GM10847 (cell line): ENCODE results near the gene TRAPPC12.

ENCODE experiments used
- POLR2A ChIP-seq: IDR thresholded peaks from 2 replicates; pipeline ENCODE4 v1.6.1; 2011; ENCODE audit not compliant: insufficient read length; ENCODE audit errors: extremely low read depth

TRAPPC12 gene

GRCh38 chr2:3488855-3489763 is 109.6 kb downstream of the TRAPPC12 start:
- TF ChIP-seq POLR2A: no peak

DNA sequence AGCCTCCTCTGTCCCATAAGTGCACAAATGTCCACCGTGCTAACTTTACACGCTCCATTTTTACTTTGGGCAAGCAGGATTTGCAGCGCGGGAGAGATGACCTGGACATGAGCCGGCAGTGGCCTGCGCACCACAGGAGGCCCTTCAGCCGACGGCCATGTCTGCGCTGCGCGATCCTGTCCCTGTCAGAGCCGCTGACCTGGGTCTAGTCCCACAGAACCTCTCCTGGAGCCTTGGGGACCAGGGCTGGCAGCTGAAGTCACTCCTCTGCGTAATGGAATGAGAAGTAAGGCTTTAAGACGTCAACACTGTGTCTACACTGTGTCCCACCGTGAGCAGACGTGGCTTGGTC is 110.2 kb downstream of the TRAPPC12 start:
- TF ChIP-seq POLR2A: no peak

DNA sequence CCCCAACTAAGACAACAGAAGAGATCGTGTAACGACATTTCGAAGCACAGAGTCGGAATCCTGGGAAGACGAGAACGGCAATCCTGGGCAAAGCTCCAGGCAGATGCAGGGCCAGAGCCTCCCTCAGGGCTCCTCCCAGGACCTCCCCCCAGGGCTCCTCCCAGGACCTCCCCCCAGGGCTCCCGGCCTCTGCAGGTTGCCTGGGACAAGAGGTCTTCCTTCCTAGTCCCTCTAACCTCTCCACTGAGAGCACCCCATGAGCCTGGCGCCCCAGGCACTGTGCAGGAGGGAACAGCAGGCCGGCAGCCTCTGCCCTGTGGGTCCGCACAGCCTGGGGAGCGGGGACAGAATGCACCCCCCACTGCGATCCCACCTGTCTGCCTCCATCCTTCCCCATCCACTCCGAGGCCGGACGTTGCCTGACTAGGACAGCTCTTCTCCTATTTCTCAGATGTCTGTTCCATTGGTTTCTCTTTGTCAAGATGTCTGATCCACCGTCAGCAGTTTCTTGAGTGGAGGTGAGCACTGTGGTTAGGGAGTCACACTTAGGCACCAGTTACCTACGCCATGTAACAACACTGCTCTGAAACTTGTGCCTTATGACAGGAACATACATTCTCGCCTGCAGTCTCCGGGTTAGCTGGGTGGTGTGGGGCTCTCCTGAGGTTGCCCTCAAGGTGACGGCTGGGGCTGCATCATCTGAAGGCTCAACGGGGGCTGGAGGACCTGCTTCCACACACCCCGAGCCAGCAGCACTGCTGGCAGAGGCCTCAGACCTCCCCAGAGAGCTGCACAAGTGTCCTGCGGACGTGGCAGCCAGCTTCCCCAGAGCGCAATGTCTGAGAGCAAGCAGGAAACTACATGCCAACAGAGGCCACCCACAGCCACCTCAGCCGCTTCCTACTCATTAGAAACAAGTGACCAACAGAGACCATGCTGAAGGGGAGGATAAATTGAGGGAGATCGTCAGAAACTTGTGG is 111.0 kb downstream of the TRAPPC12 start:
- no peak for TF ChIP-seq POLR2A

DNA sequence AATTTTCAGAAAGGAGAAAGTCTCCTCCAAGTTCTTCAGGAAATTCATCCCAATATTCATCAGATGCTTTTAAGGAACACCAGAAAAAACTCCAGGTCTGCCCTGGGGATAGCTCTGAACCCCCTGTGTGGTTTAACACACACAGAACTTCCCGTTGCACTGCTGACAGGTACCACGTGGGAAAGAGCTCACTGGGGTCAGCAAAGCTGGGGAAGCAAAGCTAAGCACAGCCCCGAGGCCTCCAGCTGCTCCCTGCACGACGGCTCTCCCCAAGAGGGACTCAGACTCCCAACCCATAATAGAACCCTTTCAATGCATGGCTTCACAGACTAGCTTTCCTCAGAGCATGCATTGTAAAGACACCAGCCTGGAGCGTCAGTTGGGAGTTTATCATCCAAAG is 111.8 kb downstream of the TRAPPC12 start:
- TF ChIP-seq POLR2A: no peak

DNA sequence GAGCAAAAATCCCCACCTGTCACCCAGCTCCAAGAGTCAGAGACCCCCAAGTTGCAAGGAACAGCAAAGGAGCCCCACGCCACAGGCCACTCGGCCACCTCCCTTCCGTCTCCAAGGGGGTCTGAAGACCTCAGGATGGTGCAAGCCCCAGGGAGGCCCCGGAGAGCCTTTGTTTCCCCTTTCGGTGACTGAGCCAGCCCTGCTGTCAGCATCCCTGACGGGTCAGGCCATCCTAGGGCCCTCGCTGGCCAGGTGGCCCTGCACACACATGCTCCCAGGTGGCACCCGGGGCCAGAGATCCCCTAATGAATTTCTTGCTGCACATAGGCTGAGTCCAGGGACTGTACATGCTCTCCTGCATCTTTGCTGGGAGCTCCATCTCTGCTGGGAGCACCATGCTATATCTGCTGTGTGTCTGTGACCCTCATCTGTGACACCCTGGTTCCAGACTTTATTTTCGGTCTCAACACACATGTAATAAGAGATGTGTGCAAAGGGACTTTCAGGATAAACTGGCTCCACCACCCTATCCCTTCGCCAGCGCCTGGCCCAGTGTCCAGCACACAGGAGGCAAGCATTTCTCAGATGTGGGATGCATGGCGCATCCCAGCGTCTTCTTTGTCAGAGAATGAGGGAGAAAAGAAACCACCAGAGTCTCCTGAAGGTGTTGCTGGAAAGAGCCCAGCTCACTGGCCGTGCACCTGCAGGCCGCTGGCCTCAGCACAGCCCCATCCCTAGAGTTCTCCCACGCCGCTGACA is 112.4 kb downstream of the TRAPPC12 start:
- no peak for TF ChIP-seq POLR2A

DNA sequence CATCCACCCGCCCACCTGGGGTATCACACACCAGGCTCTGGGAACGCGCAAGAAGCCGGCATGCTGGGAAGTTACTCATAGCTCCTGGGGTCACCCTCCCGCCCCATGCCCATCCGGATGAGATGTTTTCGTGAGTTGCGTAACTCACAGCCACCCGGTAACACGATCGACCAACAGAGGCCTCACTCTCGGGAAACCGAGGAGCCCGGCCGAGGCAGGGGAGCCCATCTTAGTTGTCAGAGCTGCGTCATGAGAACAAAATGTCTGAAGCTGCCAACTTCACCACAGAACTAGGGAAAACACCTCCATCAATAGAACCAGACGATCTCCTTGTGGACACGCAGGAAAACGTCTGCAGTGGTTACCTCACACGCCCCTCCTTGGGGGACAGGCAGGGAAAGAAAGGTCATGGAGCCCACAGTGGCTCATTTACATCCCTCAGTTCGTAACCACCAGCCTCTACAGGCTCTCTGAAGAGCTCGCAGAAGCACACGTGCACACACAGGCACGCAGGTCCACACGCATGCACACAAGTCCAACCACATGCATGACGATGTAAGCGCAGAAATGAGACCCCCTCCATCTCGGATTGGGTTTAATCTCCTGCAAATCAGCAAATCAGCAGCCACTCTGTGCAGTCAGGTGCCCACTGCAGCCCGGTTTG is 113.6 kb downstream of the TRAPPC12 start:
- no peak for TF ChIP-seq POLR2A

GRCh38 chr2:3493615-3494007 is 114.1 kb downstream of the TRAPPC12 start:
- TF ChIP-seq POLR2A: no peak

DNA sequence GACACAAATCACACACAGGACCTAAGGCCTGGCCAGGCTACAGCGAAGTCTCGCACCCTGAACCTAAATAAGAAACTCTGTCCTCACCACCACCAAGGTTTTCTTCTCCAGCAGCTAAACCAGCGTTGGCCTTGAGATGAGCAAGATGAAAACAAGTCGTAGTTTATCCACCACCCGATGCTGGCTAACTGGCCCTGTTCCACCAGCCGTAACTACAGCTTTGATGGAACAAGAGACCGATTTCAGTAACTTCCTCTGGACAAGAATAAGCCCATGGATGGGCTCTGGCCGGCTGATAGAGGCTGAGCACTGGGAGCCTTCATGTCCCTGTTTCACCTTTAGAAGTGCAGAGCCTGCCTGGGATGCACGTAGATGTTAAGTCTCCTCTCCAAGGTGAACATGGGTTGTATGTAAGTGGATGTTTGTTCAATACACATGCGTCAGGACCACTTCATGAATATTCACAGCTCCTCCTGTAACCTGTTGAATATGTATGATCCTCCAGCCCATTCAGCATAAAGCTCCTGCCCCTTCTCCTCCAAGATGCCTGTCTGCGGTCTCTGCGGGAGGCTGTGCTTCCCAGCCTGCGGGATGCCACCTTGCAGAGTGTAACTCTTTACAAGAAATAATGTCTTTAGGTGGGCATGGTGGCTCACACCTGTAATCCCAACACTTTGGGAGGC is 115.6 kb downstream of the TRAPPC12 start:
- TF ChIP-seq POLR2A: no peak

DNA sequence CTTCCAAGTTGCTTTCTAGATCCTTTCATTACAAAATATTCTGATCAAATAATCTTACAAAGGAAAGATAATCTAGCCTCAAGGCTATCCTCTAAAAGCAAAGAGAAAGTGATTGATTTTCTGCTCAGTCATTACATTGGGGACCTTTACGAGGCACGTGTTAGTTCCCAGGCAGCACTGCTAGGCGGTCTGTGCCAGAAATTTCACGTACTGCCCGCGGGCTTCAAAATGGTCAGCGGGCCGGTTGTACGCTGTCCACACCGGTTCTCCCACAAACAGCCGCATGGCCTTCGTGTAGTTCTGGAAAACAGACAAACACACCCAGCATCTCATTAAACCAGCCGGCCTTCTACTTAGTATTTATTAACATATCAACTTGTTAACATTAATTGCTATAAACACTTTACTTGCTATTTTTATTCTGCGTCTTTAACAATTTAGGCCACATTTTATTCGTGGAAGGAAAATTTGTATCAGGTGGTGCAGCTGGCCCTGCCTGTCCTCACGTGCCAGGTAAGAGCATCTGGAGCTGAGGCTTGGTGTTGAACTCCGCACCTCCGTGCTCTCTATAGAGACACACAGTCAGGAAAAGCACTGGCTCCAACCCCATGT is 119.4 kb downstream of the TRAPPC12 start:
- TF ChIP-seq POLR2A: no peak

- TF ChIP-seq POLR2A: no peak
Measured at GRCh38 chr2:3500326-3500899, 120.9 kb downstream of the TRAPPC12 start.

DNA sequence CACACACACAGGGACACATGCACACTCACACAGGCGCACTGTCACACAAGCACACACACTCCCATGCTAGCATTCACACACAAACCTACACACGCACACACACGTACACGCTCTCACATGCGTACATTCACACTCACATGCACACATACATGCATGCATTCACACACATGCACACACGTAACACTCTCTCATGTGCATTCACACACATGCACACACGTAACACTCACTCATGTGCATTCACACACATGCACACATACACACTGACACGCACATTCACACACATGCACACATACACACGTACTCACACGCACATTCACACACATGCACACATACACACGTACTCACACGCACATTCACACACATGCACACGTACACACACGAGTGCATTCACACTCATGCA is 123.6 kb downstream of the TRAPPC12 start:
- TF ChIP-seq POLR2A: no peak

GRCh38 chr2:3503483-3503882 is 124.0 kb downstream of the TRAPPC12 start:
- TF ChIP-seq POLR2A: no peak

- TF ChIP-seq POLR2A: no peak
Measured at GRCh38 chr2:3504741-3505140, 125.2 kb downstream of the TRAPPC12 start.
